OCI-LY3 (cell line): ENCODE data around the gene RSL1D1.

Experiments
- H2AFZ ChIP-seq: fragments of 200-600, 300-600 bp; shearing (Covaris generic); 2 replicates; pipeline ENCODE4 v1.6.0; 2014; ENCODE audit warnings: antibody characterized with exemption, low read depth, low read length
- H3K27ac ChIP-seq: fragments of 200-600, 300-600 bp; sonication (generic); 2 replicates; pipeline ENCODE4 v1.5.1; 2014; ENCODE audit warnings: mild to moderate bottlenecking, low read length, moderate library complexity, mixed read lengths
- H3K27me3 ChIP-seq: fragments of 200-600, 300-600 bp; sonication (generic); 2 replicates; pipeline ENCODE4 v1.6.1; 2014; ENCODE audit warnings: low read depth, low read length, mixed read lengths
- H3K36me3 ChIP-seq: fragments of 200-600, 300-600 bp; sonication (generic); replicated peaks from 2 replicates; pipeline ENCODE3; 2014; ENCODE audit warnings: low read depth, low read length, mixed read lengths
- H3K4me1 ChIP-seq: fragments of 300-600, 200-600 bp; sonication (generic); 2 replicates; pipeline ENCODE4 v1.6.1; 2014; ENCODE audit warnings: low read length, mixed read lengths
- H3K4me2 ChIP-seq: fragments of 200-600, 300-600 bp; sonication (generic); 2 replicates; pipeline ENCODE4 v1.6.1; 2014; ENCODE audit warnings: low read length, mixed read lengths
- H3K4me3 ChIP-seq: fragments of 300-600, 200-600 bp; sonication (generic); 2 replicates; pipeline ENCODE4 v1.5.1; 2014; ENCODE audit warnings: antibody characterized with exemption, mild to moderate bottlenecking, low read length, moderate library complexity
- H3K79me2 ChIP-seq: fragments of 300-600, 200-600 bp; shearing (Covaris generic); 2 replicates; pipeline ENCODE4 v1.6.1; 2014; ENCODE audit warnings: mild to moderate bottlenecking, low read length, mixed read lengths
- H3K9ac ChIP-seq: fragments of 300-600, 200-600 bp; shearing (Covaris generic); 2 replicates; pipeline ENCODE4 v1.6.0; 2014; ENCODE audit warnings: mild to moderate bottlenecking, low read length, moderate library complexity
- H3K9me3 ChIP-seq: fragments of 200-600, 300-600 bp; shearing (Covaris generic); 2 replicates; pipeline ENCODE4 v1.6.1; 2014; ENCODE audit warnings: low read length, mixed read lengths; ENCODE audit not compliant: insufficient read depth
- H4K20me1 ChIP-seq: fragments of 200-600, 300-600 bp; sonication (generic); 2 replicates; pipeline ENCODE4 v1.6.1; 2016; ENCODE audit warnings: low read length, mixed read lengths; ENCODE audit not compliant: insufficient read depth
- CTCF ChIP-seq: fragments of 200-600, 300-600 bp; sonication (generic); IDR thresholded peaks from 2 replicates; pipeline ENCODE4 v1.5.1; 2014; ENCODE audit warnings: antibody characterized with exemption, low read length, low read depth
- EZH2phosphoT487 ChIP-seq: fragments of 200-600 bp; shearing (Covaris generic); IDR thresholded peaks from 2 replicates; pipeline ENCODE4 v1.6.1; 2018; ENCODE audit warnings: antibody characterized with exemption, mixed run types, low read depth

RSL1D1 gene

GRCh38 chr16:11836650-11837244, 14.6 kb downstream of the RSL1D1 start:
- Histone ChIP-seq H3K4me1 (no peaks in the 10 kb centered on the region), H3K4me3 (no peak overlapping the region), H3K27me3 (no peaks in the 10 kb centered on the region), H3K36me3 (peaks cover 49% of the 10 kb centered on the region), H3K79me2 (no peaks in the 10 kb centered on the region), H3K9ac (no peak overlapping the region), H4K20me1 (0 out of 2 replicates have a peak, but pooled peaks cover 11% of the 10 kb centered on the region), H3K4me2 (no peak overlapping the region), H2AFZ (no peak overlapping the region), H3K9me3 (no peaks in the 10 kb centered on the region), H3K27ac (no peak overlapping the region)
- TF ChIP-seq EZH2phosphoT487, result no peak
- no peak for TF ChIP-seq CTCF

GRCh38 chr16:11835891-11836649, 15.3 kb downstream of the RSL1D1 start:
- TF ChIP-seq EZH2phosphoT487, result no peak
- no peak for TF ChIP-seq CTCF
- Histone ChIP-seq H3K27me3 (no peaks in the 10 kb centered on the region), H3K9me3 (no peaks in the 10 kb centered on the region), H3K4me3 (no peak overlapping the region), H3K27ac (no peak overlapping the region), H2AFZ (no peak overlapping the region), H3K4me1 (no peaks in the 10 kb centered on the region), H3K9ac (no peak overlapping the region), H3K4me2 (no peak overlapping the region), H3K79me2 (no peaks in the 10 kb centered on the region), H3K36me3 (peaks cover 43% of the 10 kb centered on the region), H4K20me1 (0 out of 2 replicates have a peak, but pooled peaks cover 11% of the 10 kb centered on the region)

DNA sequence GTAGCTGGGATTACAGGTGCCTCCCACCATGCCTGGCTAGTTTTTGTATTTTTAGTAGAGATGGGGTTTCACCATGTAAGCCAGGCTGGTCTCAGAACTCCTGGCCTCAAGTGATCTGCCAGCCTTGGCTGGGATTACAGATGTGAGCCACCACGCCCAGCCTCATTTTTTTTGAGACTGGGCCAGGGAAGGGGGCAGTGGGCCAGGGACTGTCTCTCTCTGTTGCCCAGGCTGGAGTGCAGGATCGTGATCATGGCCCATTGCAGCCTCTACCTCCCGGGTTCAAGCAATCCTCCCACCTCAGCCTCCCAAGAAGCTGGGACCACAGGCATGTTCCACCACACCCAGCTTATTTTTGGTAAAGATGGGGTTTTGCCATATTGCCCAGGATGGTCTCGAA, 16.0 kb downstream of the RSL1D1 start:
- Histone ChIP-seq H3K27ac (no peak overlapping the region), H4K20me1 (0 out of 2 replicates have a peak, but pooled peaks cover 11% of the 10 kb centered on the region), H3K4me2 (no peak overlapping the region), H3K9ac (no peak overlapping the region), H3K4me1 (no peaks in the 10 kb centered on the region), H3K36me3 (peaks cover 36% of the 10 kb centered on the region), H2AFZ (no peak overlapping the region), H3K4me3 (no peak overlapping the region), H3K79me2 (no peaks in the 10 kb centered on the region), H3K9me3 (no peaks in the 10 kb centered on the region), H3K27me3 (no peaks in the 10 kb centered on the region)
- no peak for TF ChIP-seq EZH2phosphoT487
- TF ChIP-seq CTCF, result no peak

GRCh38 chr16:11833951-11834695, 17.2 kb downstream of the RSL1D1 start:
- no peak overlapping the region for H3K27ac ChIP-seq
- no peaks in the 10 kb centered on the region for H3K79me2 ChIP-seq
- H3K4me3 ChIP-seq, result no peak overlapping the region
- no peak for TF ChIP-seq EZH2phosphoT487
- no peak for TF ChIP-seq CTCF
- H3K27me3 ChIP-seq, result no peaks in the 10 kb centered on the region
- H4K20me1 ChIP-seq, result 0 out of 2 replicates have a peak, but pooled peaks cover 8% of the 10 kb centered on the region
- H3K36me3 ChIP-seq, result peaks cover 26% of the 10 kb centered on the region
- H3K9me3 ChIP-seq, result no peaks in the 10 kb centered on the region
- no peaks in the 10 kb centered on the region for H3K4me1 ChIP-seq
- no peak overlapping the region for H3K9ac ChIP-seq
- no peak overlapping the region for H3K4me2 ChIP-seq
- no peak overlapping the region for H2AFZ ChIP-seq
